Astrocyte of the cerebellum (primary cell): ENCODE measurements around the gene ITIH5.

ENCODE experiments used
- DNase-seq: peaks from one replicate; pipeline ENCODE4 v3.0.0-alpha.2; 2011; ENCODE audit warnings: low read depth
- H3K4me3 ChIP-seq: 2 replicates; pipeline ENCODE4 v1.5.1; 2011; ENCODE audit warnings: mild to moderate bottlenecking, low read depth, low read length, moderate library complexity
- in situ Hi-C: cut with HindIII; loops from 2 replicates; pipeline ENCODE4 v1.10.0; 2017; ENCODE audit warnings: low sequenced_read_pairs
- TF ChIP-seq, protein P1 (sequence below): IDR thresholded peaks from 2 replicates; pipeline ENCODE4 v1.5.1; 2012; ENCODE audit warnings: low read length, low read depth, moderate library complexity, mild to moderate bottlenecking; ENCODE audit errors: missing control alignments

ITIH5 gene

DNA sequence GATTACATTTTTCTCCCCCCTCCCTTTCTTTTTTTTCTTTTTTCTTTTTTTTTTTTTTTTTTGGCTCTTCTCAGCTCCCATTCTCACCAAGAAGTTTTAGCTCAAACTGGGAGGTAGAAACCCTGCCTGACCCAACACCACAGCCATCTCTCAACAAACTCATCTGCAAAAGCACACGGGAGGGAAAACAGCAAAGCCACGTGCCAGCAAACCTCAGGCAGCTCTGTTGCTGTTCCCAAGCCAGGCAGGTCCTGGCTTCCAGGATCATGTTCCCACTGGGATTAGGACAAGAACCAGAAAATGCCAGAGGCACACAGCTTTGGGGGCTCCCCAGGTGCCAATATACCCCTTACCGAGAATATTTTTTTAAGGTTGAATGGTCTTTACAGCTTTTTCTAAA, 56.7 kb downstream of the ITIH5 start:
- TF ChIP-seq, protein P1, sequence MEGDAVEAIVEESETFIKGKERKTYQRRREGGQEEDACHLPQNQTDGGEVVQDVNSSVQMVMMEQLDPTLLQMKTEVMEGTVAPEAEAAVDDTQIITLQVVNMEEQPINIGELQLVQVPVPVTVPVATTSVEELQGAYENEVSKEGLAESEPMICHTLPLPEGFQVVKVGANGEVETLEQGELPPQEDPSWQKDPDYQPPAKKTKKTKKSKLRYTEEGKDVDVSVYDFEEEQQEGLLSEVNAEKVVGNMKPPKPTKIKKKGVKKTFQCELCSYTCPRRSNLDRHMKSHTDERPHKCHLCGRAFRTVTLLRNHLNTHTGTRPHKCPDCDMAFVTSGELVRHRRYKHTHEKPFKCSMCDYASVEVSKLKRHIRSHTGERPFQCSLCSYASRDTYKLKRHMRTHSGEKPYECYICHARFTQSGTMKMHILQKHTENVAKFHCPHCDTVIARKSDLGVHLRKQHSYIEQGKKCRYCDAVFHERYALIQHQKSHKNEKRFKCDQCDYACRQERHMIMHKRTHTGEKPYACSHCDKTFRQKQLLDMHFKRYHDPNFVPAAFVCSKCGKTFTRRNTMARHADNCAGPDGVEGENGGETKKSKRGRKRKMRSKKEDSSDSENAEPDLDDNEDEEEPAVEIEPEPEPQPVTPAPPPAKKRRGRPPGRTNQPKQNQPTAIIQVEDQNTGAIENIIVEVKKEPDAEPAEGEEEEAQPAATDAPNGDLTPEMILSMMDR, result no peak
- in situ Hi-C loops, result loop anchor here (5.0 kb wide), 1 partner anchor 37 kb away; no protein-coding TSS in a partner anchor
- DNase-seq, result no peak
- no peak overlapping the region for H3K4me3 ChIP-seq

DNA sequence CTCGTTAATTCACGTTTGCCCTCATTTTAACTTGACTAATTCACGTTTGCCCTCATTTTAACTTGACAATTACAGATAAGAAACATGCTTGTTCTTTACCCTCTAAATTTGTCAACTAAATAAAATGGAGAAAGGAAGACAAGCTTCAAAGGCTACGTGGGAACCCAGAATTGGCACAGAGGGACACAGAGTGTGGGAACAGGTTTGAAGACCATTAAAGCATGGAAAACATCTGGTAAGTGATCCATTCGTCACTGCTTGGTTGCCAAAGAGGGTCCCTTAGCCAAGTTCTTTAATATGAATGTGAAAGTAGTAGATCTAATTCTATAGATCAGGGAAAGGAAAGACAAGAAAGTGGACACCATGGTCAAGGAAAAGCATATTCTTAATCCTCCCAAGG, 57.2 kb downstream of the ITIH5 start:
- H3K4me3 ChIP-seq, result no peak overlapping the region
- TF ChIP-seq, protein P1, result no peak
- no peak for DNase-seq
- in situ Hi-C loops, result no loop called here

DNA sequence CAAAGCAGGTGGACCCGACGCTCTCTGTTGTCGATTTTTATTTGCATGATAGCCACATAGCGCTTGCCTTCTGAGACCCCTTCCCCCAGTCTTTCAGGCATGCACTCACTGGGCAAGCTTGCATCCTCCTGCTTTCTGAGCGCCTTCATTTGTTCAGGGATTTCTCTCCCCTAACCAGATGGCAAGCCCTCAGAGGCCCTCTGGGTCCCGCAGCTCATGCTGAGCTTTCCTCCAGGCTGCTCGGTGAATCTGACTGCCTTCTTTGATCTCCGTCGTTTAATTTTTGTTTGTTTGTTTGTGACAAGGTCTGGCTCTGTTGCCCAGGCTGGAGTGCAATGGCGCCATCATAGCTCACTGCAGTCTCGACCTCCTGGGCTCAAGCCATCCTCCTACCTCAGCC, 58.8 kb downstream of the ITIH5 start:
- TF ChIP-seq, protein P1, result no peak
- no peak for DNase-seq
- in situ Hi-C loops, result no loop called here
- H3K4me3 ChIP-seq, result no peak overlapping the region

DNA sequence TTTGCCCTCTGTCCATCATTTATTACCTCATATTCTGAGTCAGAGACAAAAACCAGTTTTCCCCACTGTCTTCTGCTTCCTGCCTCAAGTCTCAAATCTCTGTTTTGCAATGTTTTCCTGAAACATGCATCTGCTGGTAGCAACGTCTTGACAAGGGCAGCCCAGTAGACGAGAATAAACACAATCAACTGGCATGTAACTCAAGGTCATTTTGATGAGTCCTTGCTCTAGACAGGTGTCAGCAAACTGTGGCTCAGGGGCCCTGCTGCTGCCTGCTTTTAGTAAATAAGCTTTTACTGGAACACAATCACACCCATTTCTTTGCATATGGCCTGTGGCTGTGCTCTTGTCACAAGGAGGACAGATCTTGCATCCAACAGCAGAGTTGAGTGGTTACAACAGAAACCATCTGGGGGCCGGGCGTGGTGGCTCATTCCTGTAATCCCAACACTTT, 59.8 kb downstream of the ITIH5 start:
- in situ Hi-C loops, result no loop called here
- TF ChIP-seq, protein P1, result no peak
- no peak for DNase-seq
- H3K4me3 ChIP-seq, result no peak overlapping the region

DNA sequence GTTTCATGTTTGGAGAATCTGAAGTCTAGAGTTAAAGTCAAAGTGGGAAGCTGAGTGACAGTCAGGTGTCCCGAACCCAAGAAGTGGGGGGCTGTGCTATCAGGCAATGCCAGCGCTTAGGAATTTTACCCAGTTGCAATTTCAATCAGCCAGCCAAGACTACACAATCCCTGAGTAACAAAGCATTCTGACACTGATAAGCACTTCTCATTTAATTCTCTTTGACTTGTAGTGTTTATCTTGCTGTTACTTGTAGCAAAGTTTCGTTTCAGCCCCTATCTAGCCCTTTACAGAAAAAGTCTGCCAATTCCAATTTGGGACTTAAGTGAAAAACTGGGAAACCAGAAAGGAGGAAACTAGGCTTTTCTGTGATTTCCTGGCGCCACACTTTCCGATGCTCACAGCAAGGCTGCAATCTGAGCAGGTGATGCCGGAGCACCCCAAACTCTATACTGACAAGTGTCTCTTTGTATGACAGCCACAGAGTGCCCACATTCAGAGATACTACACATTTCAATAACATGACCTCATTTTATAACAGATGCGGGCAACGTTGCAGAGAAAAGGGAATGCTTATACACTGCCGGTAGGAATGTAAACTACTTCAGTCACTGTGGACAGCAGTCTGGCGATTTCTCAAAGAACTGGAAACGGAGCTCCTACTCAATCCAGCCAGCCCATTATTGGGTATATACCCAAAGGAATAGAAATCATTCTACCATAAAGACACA, 61.0 kb downstream of the ITIH5 start:
- TF ChIP-seq, protein P1, result no peak
- no peak overlapping the region for H3K4me3 ChIP-seq
- in situ Hi-C loops, result no loop called here
- no peak for DNase-seq

DNA sequence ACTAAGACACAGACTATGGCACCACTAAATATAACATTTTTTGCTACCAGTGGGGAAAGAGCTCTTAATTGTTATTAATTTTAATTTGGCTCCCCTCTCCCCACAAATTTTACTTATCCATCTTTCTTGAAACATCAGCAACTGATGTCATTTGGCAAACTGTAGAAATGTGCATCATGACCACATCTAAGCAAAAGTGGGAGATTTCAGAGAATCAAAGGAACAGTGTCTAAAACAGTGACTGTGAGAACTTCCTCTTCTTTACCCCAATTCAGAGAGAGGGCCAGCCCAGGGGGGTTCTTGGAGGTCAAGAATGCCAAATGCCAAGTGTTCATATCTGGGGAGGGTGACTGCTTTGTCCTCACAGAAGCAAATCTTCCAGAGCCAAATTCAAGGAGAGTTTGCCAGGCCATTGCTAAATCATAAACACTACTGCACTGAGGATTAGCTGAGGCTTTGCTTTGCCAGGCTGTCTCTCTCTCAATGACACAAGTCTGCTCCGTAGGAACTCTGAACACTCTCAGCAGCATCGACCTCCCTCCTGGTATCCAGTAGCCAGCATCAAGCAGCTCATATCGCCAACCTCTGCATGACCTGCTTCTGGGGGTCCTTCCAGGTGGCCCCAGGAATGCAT, 65.6 kb downstream of the ITIH5 start:
- no peak overlapping the region for H3K4me3 ChIP-seq
- in situ Hi-C loops, result no loop called here
- TF ChIP-seq, protein P1, result no peak
- DNase-seq, result no peak
